PC-9 (cell line): Measurements from ENCODE around the gene ZSCAN12.

Experiments used
- CTCF ChIP-seq: fragments of 200-600 bp; sonication (generic); conservative IDR thresholded peaks from 2 replicates; pipeline ENCODE4 v1.6.1; 2017; ENCODE audit warnings: mixed run types, antibody characterized with exemption, mild to moderate bottlenecking, moderate library complexity
- EZH2 ChIP-seq: fragments of 200-600 bp; sonication (generic); IDR thresholded peaks from 2 replicates; pipeline ENCODE4 v1.8.0; 2017; ENCODE audit warnings: antibody characterized with exemption, low read depth

- TF ChIP-seq CTCF (no peak), EZH2 (no peak)
Measured at GRCh38 chr6:28377879-28378278, 21.7 kb downstream of the ZSCAN12 start.
